Measurements from ENCODE around the gene ADGRG6.
A peak's percentile ranks its signal among the peaks of the same experiment; 100 is the strongest.
"Not testable (repeated sequence)": the region's sequence is repeated elsewhere in the genome, so short reads cannot be mapped to it uniquely, and the experiment has no call there.

ADGRG6 gene

DNA sequence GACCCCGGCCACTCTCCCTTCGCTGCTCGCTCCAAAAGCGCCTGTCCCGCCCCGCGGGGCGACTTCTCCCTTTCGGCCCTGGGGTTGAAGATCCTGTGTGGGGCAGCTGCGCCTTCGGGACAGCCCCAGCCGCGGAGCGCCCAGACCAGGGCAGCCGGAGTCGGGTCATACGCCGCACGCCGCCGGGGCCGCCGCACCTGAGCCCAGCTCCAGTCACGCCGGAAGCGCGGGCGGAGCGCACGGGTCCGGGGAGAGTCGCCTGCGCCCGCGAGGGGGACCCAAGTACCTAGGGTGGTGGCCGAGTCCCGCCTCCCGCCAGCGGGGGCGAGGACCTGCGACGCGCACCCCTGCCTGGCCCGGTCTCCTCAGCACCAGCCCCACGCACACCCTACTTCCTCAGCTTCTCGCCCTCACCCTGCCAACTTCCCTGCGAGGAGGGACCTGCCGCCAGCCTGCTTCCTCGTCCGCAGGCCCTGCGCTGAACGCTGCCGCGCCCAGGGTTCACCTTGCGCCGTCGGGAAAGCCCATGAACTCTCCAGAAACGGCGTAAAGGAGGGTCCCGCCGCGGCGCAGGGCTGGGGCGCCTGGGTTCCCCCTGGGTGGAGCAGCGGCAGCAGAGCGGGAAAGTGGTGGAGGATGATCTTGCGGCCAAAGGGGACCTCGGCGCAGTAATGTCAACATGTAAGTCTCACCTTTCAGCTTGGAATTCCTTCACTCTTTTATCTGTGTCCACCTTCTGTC, at the start of gene ADGRG6:
TSS of gene ADGRG6 (plus strand) at position 357 of the 741 bp plus-strand sequence. CDS start at position 680, 323 bp downstream.
- DNase-seq (ENCODE audit: low spot score) = peak; percentile 3

DNA sequence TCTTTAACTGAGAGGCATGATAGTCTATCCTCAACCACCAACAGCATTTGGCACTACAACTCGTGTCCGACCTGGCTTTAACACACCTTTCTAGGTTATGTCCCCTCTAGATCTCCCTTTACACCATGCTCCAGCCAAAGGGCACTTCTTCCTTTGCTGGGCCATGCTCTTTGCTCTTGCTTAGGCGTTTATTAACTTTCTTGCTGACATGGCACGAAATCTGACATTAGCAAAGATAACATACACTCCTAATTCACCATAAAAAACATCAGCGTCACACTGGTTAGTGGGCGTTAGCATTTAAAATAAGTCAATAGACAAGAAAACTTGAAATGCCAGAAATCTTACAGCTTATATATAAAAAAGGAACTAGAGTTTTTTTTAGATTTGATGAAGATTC, 47.3 kb upstream of the ADGRG6 start:
- DNase-seq (ENCODE audit: low spot score) = no peak

- DNase-seq (ENCODE audit: low spot score) = no peak
Measured at GRCh38 chr6:142255785-142256184, 46.0 kb upstream of the ADGRG6 start.

- no peak for DNase-seq (ENCODE audit: low spot score)
Measured at GRCh38 chr6:142258305-142258704, 43.5 kb upstream of the ADGRG6 start.

DNA sequence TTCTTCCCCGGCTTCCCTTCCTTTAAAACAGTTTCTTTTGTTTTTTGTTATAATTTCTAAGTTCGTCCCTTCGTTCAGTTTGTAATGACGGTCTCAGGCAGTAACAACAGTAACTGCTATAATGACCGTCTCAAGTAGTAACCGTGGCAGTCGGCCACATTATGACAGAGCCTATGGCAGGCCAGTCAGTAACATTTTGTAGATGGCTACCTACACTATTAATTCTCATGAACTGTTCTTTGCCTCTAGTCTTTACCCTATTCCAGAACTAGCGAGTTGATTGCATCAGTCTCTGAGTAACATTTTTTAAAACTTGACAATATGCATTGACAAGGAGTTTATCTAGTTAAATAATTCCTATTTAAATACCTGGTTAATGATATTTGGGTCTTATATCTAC, 43.0 kb upstream of the ADGRG6 start:
- no peak for DNase-seq (ENCODE audit: low spot score)

- DNase-seq (ENCODE audit: low spot score) = no peak
Measured at GRCh38 chr6:142260748-142261147, 41.1 kb upstream of the ADGRG6 start.

GRCh38 chr6:142262231-142262630, 39.6 kb upstream of the ADGRG6 start:
- DNase-seq (ENCODE audit: low spot score) = no peak

- DNase-seq (ENCODE audit: low spot score) = no peak
Measured at GRCh38 chr6:142265476-142265875, 36.3 kb upstream of the ADGRG6 start.

DNA sequence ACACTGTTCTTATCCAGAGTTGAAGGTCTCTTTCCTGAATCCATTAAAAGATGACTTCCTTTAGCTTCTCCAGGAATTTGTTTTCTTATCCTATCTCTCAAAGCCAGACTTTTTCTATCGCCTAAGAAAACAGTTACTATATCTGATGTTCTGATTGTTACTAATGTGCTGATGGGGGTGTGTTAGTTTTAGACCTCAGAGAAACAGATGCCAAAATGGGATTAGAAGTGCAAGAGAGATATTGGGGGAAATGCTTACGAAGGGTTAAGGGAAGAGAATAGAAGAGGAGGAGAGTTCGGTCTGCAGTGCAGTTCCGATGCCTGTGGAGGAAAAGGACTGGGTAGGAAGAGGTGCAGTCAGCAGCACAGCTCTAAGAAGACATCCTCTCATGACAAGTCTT, 35.7 kb upstream of the ADGRG6 start:
- DNase-seq (ENCODE audit: low spot score) = no peak

DNA sequence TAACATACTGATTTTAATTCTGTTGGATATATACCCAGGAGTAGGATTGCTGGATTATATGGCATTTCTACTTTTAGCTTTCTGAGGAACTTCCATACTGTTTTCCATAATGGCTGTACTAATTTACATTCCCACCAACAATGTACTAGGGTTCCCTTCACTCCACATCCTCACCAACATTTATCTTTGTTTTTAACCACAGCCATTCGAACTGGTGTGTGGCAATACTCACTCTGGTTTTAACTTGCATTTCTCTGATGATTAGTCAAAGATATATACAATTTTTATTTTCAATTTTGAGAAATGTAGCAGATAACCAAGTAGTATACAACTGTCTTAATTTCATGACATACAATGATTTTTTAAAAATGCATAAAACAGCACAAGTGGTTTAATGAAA, 30.3 kb upstream of the ADGRG6 start:
- DNase-seq (ENCODE audit: low spot score) = no peak

GRCh38 chr6:142274656-142275055, 27.2 kb upstream of the ADGRG6 start:
- no peak for DNase-seq (ENCODE audit: low spot score)

DNA sequence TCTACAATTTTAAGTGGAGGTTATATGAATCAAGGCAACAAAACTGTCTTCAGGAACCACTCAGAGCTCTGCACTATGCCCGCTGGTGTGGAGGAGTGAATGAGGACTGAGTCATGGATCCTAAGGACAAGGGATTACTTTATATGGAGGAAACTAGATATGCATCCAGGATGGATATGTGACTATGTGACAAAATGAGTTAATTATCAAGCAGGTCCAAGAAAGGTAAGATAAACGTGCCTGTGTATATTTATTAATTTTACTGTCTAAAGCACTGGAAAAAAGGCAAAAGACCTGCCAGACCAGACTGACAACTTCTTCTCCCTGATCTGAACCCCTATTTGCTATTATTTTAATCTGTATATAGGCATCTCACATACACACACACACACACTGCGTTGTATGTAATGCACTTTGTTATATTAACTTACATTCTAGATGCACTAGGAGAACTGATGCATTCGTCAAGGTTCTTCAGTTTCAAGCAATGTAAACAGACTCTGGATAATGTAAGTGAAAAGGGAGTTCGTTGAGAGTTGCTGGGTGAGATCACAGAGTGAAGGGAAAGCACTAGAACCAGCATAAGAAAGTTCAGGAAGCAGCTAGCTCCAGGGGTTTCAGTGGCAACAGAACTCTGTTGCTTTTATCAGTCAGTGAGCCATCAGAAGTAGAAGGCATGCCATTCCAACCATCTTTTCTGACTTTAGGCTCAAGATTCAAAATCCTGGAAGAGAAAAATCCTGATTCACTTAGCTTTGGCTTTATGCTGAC, 26.4 kb upstream of the ADGRG6 start:
- DNase-seq (ENCODE audit: low spot score) = no peak

DNA sequence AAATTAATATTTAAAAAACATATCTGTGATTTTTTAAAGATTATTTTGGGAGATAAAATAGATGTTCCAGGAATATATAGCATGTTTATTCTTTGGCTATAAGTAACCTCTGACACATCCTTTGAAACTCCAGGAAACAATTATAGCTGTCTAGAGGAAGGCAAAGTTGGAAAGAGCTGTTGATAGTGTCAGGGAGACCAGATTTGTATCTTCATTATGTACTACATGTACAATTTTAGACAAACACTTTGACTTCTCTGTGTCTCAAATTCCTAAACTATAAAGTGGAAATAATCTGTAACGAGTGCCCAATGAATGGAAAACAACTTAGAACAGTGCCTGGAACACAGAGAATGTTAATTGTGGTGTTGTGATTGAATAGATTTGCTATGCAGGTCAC, 25.6 kb upstream of the ADGRG6 start:
- DNase-seq (ENCODE audit: low spot score) = no peak

- DNase-seq (ENCODE audit: low spot score) = no peak
Measured at GRCh38 chr6:142279350-142280180, 22.2 kb upstream of the ADGRG6 start.

GRCh38 chr6:142280265-142280664, 21.5 kb upstream of the ADGRG6 start:
- no peak for DNase-seq (ENCODE audit: low spot score)

- no peak for DNase-seq (ENCODE audit: low spot score)
Measured at GRCh38 chr6:142280927-142281326, 20.9 kb upstream of the ADGRG6 start.

GRCh38 chr6:142283138-142283537, 18.7 kb upstream of the ADGRG6 start:
- DNase-seq (ENCODE audit: low spot score) = not testable (repeated sequence)

- DNase-seq (ENCODE audit: low spot score) = no peak
Measured at GRCh38 chr6:142284419-142284818, 17.4 kb upstream of the ADGRG6 start.

- DNase-seq (ENCODE audit: low spot score) = no peak
Measured at GRCh38 chr6:142285235-142286087, 16.3 kb upstream of the ADGRG6 start.

GRCh38 chr6:142286088-142286409, 15.8 kb upstream of the ADGRG6 start:
- no peak for DNase-seq (ENCODE audit: low spot score)

GRCh38 chr6:142289687-142290086, 12.1 kb upstream of the ADGRG6 start:
- no peak for DNase-seq (ENCODE audit: low spot score)

- DNase-seq (ENCODE audit: low spot score) = no peak
Measured at GRCh38 chr6:142290851-142291250, 11.0 kb upstream of the ADGRG6 start.
